Activated CD8-positive, alpha-beta T cell treated with anti-CD3 and anti-CD28 coated beads, Interleukin-2, amount 10 ng/mL, durations not matched to agents 7 days and 5 days (primary cell): ENCODE measurements around the gene LAMA3. TPM values are rescaled to one million over a fixed set of nuclear protein-coding genes. Genes with fewer than 3 reads are reported as not detected.
A peak's percentile ranks its signal among the peaks of the same experiment; 100 is the strongest.

ENCODE experiments used
- ATAC-seq: fragments of 150-1000 bp; cut with Tn5 transposase; one replicate; pipeline ENCODE4 v1.10.0; 2021; ENCODE audit warnings: moderate library complexity
- CTCF ChIA-PET: fragments of 350-600 bp; sonication (Branson Sonifier 250); formaldehyde crosslinking; loops from one replicate; lab custom pipeline; 2021; ENCODE audit warnings: antibody characterized with exemption; lab: Charles Lee
- POLR2A ChIA-PET: fragments of 350-600 bp; sonication (Branson Sonifier 250); formaldehyde crosslinking; loops from one replicate; lab custom pipeline; 2021; ENCODE audit warnings: antibody characterized with exemption; lab: Charles Lee
- DNase-seq: peaks from one replicate; pipeline ENCODE4 v3.0.0-alpha.2; 2020
- H3K27ac Mint-ChIP-seq: one replicate; pipeline ENCODE4 v1.8.0; 2021; ENCODE audit warnings: mild to moderate bottlenecking, mixed read lengths
- H3K27me3 Mint-ChIP-seq: one replicate; pipeline ENCODE4 v1.8.0; 2021; ENCODE audit warnings: low read depth, mixed read lengths
- H3K36me3 Mint-ChIP-seq: one replicate; pipeline ENCODE4 v1.8.0; 2021; ENCODE audit warnings: low read depth, mixed read lengths
- H3K4me1 Mint-ChIP-seq: one replicate; pipeline ENCODE4 v1.8.0; 2021; ENCODE audit warnings: low read depth, mixed read lengths
- H3K4me3 Mint-ChIP-seq: one replicate; pipeline ENCODE4 v1.8.0; 2021; ENCODE audit warnings: mild to moderate bottlenecking, mixed read lengths
- H3K9me3 Mint-ChIP-seq: one replicate; pipeline ENCODE4 v1.8.0; 2022; ENCODE audit warnings: mixed read lengths; ENCODE audit not compliant: insufficient read depth
- total RNA-seq, 2 experiments: library from RNA; stranded (reverse); gene quantifications; one replicate each; pipeline ENCODE4 v1.2.3, GENCODE V29; 2021

Gene LAMA3
- total RNA-seq, 2 experiments from 2014 or later: 0.63 to 1.4 TPM

DNA sequence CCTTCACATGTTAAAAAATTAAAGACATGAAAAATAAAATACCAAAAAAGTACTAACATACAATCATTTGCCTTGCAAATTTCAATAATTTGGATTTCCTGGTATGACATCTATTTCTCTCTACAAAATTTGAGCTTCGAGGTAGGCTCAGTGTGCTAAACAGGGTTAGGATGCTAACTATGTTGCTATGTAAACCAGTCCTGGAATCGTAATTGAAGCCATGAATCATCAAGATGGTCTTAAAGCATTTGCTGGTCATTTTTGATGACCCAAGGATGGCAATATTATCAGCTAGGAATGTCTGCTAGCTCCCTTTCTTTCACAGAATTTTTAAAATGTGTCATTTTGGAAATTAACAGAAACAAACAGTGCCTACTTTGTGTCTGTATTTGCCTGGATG lies 217.4 kb downstream of the LAMA3 start:
- POLR2A ChIA-PET: interaction anchor here (0.5 kb wide), 1 partner anchor 61 kb away, joined by 3 read pairs; no protein-coding TSS in a partner anchor
- CTCF ChIA-PET: interaction anchor here (0.7 kb wide), 1 partner anchor 12 kb away, joined by 3 read pairs; no protein-coding TSS in a partner anchor

DNA sequence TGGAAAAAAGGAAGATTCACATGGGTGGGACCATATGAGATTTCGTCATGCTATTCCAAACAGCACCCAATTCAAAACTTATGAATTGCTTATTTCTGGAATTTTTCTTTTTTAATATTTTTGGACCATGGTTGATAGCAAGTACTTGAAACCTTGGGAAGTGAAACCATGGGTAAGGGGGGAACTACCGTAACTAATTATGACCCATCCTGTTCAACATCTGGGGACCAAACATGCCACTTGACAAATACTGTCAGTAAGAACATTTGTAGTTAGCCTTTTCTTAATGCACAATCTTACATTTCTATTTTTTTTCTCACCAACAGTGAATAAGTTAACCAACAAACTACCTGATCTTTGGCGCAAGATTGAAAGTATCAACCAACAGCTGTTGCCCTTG lies 219.6 kb downstream of the LAMA3 start:
- no peak for DNase-seq
- no peak overlapping the region for H3K4me3 Mint-ChIP-seq
- H3K4me1 Mint-ChIP-seq: no peaks in the 10 kb centered on the region
- no peak for ATAC-seq
- ChIA-PET POLR2A (no interaction called here), CTCF (interaction anchor here (1.2 kb wide), 1 partner anchor 10 kb away, joined by 6 read pairs; no protein-coding TSS in a partner anchor)
- H3K27ac Mint-ChIP-seq: no peak overlapping the region
- H3K36me3 Mint-ChIP-seq: no peaks in the 10 kb centered on the region
- no peaks in the 10 kb centered on the region for H3K9me3 Mint-ChIP-seq
- peaks cover 7% of the 10 kb centered on the region for H3K27me3 Mint-ChIP-seq

More for the DNA sequence above, 217.4 kb downstream of the LAMA3 start:
- Mint-ChIP-seq H3K27ac (no peak overlapping the region), H3K4me1 (no peaks in the 10 kb centered on the region), H3K36me3 (no peaks in the 10 kb centered on the region), H3K4me3 (no peak overlapping the region), H3K9me3 (no peaks in the 10 kb centered on the region), H3K27me3 (peaks cover 7% of the 10 kb centered on the region)
- DNase-seq (no peak), ATAC-seq (no peak)

DNA sequence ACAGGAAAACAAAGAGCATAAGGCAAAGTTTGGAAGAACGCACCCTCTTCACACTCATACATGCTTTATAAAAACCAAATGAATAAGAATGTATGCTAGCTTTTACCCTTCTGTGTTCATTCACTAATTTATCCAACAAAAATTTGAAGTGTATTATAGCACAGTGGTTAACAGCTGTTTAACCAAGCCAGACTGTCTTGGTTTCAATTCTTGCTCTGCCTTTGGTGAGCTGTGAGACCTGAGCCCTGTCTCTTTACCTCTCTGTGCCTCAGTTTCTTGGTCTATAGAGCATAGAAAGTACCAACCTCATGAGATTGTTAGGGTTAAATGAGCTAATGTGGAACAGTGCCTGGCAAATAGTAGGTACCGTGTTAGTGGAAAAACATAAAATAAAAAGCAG lies 220.8 kb downstream of the LAMA3 start:
- no peak overlapping the region for H3K4me3 Mint-ChIP-seq
- DNase-seq (no peak), ATAC-seq (no peak)
- H3K4me1 Mint-ChIP-seq: no peaks in the 10 kb centered on the region
- POLR2A ChIA-PET: no interaction called here
- H3K27me3 Mint-ChIP-seq: peaks cover 7% of the 10 kb centered on the region
- CTCF ChIA-PET: interaction anchor here (2.0 kb wide), 1 partner anchor 9 kb away, joined by 10 read pairs; no protein-coding TSS in a partner anchor
- H3K9me3 Mint-ChIP-seq: no peaks in the 10 kb centered on the region
- H3K36me3 Mint-ChIP-seq: no peaks in the 10 kb centered on the region
- H3K27ac Mint-ChIP-seq: no peak overlapping the region

DNA sequence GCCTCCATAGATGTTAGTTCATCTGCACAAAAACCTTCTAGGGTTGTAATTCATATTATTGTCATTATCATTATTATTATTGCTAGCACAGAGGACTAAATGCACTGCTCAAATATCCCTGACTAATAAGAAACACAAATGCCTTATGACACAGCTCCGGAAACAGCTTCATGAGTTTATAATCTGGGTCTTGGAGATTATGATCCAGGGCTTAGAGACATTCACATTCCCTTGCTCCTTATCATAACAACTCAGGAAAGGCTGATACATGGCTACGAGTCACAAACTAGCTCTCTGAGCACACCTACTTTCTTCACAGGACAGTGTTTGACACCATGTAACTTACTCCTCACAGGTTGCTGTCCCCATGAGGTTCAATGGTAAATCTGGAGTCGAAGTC lies 223.1 kb downstream of the LAMA3 start:
- no peak for ATAC-seq
- no peaks in the 10 kb centered on the region for H3K36me3 Mint-ChIP-seq
- H3K27ac Mint-ChIP-seq: no peak overlapping the region
- no peaks in the 10 kb centered on the region for H3K9me3 Mint-ChIP-seq
- DNase-seq: no peak
- ChIA-PET POLR2A (no interaction called here), CTCF (no interaction called here)
- H3K27me3 Mint-ChIP-seq: peaks cover 12% of the 10 kb centered on the region
- H3K4me1 Mint-ChIP-seq: no peaks in the 10 kb centered on the region
- H3K4me3 Mint-ChIP-seq: no peak overlapping the region

DNA sequence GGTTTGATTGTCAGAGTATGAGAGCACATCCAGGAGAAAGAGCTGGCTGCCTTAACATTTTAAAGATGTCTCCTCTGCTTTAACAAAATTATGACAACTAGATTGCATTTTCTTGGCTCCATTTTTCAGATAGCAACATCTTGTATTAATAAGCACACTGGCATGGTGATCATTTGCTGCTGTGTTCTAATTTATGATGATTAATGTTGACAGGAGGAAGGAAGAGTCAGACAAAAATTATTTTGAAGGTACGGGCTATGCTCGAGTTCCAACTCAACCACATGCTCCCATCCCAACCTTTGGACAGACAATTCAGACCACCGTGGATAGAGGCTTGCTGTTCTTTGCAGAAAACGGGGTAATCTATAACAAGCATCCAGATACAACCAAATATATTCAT lies 227.1 kb downstream of the LAMA3 start:
- no peaks in the 10 kb centered on the region for H3K9me3 Mint-ChIP-seq
- no peak for DNase-seq
- H3K27ac Mint-ChIP-seq: no peak overlapping the region
- H3K4me1 Mint-ChIP-seq: peaks cover 23% of the 10 kb centered on the region
- H3K4me3 Mint-ChIP-seq: no peak overlapping the region
- no peak for ATAC-seq
- H3K27me3 Mint-ChIP-seq: peaks cover 17% of the 10 kb centered on the region
- no peaks in the 10 kb centered on the region for H3K36me3 Mint-ChIP-seq
- CTCF ChIA-PET: no interaction called here
- POLR2A ChIA-PET: no interaction called here

DNA sequence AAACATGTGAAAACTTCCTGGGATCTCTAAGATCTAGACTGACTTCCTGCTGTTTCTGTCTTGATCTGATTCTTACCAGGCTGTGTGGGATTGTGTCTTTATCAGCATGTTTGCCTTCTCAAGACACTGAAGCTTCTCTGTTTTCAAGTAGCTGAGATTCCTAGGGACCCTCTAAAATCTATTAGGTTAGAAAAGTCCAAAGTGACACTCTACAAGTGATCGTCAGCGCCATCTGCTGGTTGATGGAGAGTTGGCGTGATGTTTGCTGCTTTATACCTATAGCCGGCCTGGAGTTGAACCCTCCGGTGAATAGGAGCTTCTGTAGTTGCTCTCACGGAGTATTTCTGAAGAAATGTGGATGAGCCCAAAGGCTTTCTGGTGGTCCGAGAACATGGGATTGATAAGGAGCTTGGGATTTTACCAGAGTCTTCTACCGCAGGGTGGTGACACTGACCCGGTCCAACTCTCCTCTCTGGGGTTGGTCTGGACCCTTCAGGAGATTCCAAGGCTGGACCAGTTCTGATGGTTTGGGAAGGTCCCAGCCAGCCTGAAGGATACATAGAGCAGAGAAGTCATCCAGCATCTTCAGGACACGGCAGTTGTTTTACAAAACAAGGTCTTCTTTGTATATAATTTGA lies 229.3 kb downstream of the LAMA3 start:
- Mint-ChIP-seq H3K9me3 (no peaks in the 10 kb centered on the region), H3K36me3 (no peaks in the 10 kb centered on the region), H3K27me3 (peaks cover 17% of the 10 kb centered on the region), H3K27ac (no peak overlapping the region), H3K4me3 (no peak overlapping the region), H3K4me1 (peaks cover 36% of the 10 kb centered on the region)
- ATAC-seq (peak; percentile 90), DNase-seq (peak; percentile 89)
- CTCF ChIA-PET: interaction anchor here (0.6 to 3.8 kb wide), 73 partner anchors 8 to 420 kb away, joined by 3 to 53 read pairs (median 5); partner anchors contain the start of gene CABYR
- POLR2A ChIA-PET: interaction anchor here (0.5 to 1.4 kb wide), 3 partner anchors 54 to 463 kb away, joined by 3 to 5 read pairs (median 4); no protein-coding TSS in a partner anchor

DNA sequence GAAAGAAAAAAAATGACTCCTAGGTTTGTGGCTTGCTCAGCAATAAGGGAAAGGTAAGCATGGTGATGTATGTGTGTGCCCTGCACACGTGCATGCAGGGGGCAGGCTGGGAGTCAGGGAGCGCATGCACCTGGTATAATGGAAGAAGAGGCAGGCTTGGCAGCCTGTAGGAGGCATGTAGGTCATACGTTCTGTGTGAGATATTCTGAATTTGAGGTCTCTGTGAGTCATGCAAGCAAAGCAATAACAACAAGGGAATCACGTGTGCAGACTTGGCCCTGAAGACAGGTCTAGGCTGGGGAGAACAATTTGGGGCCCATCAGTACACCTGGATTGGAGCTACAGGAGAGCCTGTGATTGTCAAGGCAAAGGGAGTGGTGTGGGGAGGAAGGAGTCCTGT lies 230.8 kb downstream of the LAMA3 start:
- POLR2A ChIA-PET: no interaction called here
- CTCF ChIA-PET: interaction anchor here (0.6 to 3.8 kb wide), 11 partner anchors 8 to 516 kb away, joined by 4 to 53 read pairs (median 11); no protein-coding TSS in a partner anchor
- no peak for ATAC-seq
- DNase-seq: no peak
- no peaks in the 10 kb centered on the region for H3K9me3 Mint-ChIP-seq
- H3K4me1 Mint-ChIP-seq: peaks cover 38% of the 10 kb centered on the region
- H3K4me3 Mint-ChIP-seq: no peak overlapping the region
- no peaks in the 10 kb centered on the region for H3K36me3 Mint-ChIP-seq
- H3K27ac Mint-ChIP-seq: no peak overlapping the region
- peaks cover 17% of the 10 kb centered on the region for H3K27me3 Mint-ChIP-seq

DNA sequence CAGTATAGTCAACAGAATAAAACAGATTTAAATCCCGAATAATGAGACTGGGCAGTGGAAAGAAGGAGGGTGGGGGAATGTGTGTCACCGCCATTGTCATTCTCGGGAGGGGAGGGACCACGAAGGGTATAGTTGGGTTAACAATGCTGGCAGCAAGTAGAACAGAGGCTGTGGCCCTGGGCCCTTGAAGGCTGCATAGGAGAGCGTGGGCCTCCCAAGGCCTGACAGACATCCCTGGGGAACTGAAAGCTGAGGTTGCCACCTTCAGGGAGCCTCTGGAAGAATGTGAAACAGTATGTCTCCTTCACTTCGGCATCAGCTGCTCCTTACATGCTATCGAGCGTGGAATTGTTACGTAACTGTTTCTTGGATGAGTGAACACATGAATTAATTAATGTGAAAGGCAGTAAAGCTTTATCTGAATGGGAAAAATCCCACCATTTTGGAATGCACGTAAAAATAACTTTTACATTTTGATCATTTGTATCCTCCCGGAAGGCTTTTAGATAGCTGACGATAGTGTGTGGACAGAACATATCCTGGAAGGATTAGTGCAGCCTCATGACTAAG lies 232.5 kb downstream of the LAMA3 start:
- Mint-ChIP-seq H3K36me3 (peaks cover 3% of the 10 kb centered on the region), H3K27ac (no peak overlapping the region), H3K27me3 (peaks cover 17% of the 10 kb centered on the region), H3K4me1 (peaks cover 38% of the 10 kb centered on the region), H3K4me3 (no peak overlapping the region), H3K9me3 (no peaks in the 10 kb centered on the region)
- no peak for ATAC-seq
- ChIA-PET POLR2A (no interaction called here), CTCF (interaction anchor here (0.6 kb wide), 1 partner anchor 17 kb away, joined by 3 read pairs; no protein-coding TSS in a partner anchor)
- DNase-seq: no peak

DNA sequence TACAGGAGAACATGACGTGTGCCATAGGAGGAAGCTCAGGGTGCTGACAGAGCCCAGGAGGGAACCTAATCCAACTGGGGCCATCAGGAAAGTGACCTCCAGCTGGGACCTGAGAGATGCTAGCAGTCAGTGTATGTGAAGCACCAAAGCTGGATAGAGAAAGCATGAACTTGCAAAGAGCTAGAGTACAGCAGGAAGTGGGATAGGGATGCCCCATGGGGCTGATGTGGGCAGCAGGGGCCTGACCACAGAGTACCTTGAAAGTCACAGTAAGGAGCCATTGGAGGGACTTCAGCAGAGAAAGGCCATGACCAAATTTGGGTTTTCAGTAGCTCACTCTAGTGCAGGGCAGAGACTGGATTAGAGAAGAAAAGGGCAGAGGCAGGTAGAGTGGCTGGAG lies 233.7 kb downstream of the LAMA3 start:
- ChIA-PET POLR2A (no interaction called here), CTCF (no interaction called here)
- peaks cover 40% of the 10 kb centered on the region for H3K4me1 Mint-ChIP-seq
- no peaks in the 10 kb centered on the region for H3K9me3 Mint-ChIP-seq
- no peak for DNase-seq
- H3K27ac Mint-ChIP-seq: no peak overlapping the region
- no peak overlapping the region for H3K4me3 Mint-ChIP-seq
- peaks cover 3% of the 10 kb centered on the region for H3K36me3 Mint-ChIP-seq
- no peak for ATAC-seq
- peaks cover 10% of the 10 kb centered on the region for H3K27me3 Mint-ChIP-seq

DNA sequence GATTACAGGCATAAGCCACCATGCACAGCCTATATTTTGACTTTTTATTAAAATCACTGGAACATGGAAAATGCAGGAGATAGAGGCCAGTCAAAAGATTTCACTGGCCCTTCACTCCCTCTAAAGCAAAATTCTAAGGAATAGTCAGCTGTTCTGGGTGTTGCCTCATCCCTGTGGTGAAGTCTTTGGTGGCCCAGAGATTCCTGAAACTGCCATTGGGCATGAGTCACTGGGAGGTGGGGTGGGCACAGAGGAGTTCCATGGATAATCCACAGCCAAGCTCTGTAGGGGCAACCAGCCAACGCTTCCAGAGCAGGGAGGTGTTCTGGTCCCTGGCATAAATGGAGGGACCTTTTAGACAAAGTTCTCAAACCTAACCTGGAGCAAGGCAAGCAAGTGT lies 235.6 kb downstream of the LAMA3 start:
- POLR2A ChIA-PET: no interaction called here
- peaks cover 41% of the 10 kb centered on the region for H3K4me1 Mint-ChIP-seq
- CTCF ChIA-PET: interaction anchor here (1.3 kb wide), 1 partner anchor 99 kb away, joined by 3 read pairs; no protein-coding TSS in a partner anchor
- no peak for DNase-seq
- H3K9me3 Mint-ChIP-seq: no peaks in the 10 kb centered on the region
- H3K36me3 Mint-ChIP-seq: peaks cover 6% of the 10 kb centered on the region
- peaks cover 9% of the 10 kb centered on the region for H3K27me3 Mint-ChIP-seq
- H3K4me3 Mint-ChIP-seq: no peak overlapping the region
- no peak overlapping the region for H3K27ac Mint-ChIP-seq
- no peak for ATAC-seq

DNA sequence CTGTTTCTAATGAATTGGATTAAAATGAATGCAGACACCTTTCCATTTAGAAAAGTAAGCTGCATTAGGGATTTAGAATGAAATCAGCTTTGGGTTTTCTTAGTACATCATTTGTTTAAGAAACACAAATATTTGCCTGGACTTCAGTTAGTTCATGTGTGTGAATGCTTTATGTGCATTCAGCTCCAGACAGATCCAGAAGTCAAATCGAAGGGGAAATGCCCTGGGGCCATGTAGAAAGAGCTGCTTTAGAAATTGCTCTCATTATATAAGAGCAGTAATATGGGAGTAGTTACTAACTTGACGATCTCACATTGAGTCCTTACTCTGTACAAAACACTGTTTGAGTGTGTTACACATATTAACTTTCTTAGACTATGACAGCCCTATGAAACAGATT lies 237.3 kb downstream of the LAMA3 start:
- no peak for DNase-seq
- Mint-ChIP-seq H3K4me3 (no peak overlapping the region), H3K27me3 (no peaks in the 10 kb centered on the region), H3K4me1 (peaks cover 44% of the 10 kb centered on the region), H3K27ac (no peak overlapping the region), H3K9me3 (no peaks in the 10 kb centered on the region), H3K36me3 (peaks cover 10% of the 10 kb centered on the region)
- ChIA-PET CTCF (interaction anchor here (1.1 to 4.7 kb wide), 3 partner anchors 7 to 193 kb away, joined by 3 to 53 read pairs (median 4); no protein-coding TSS in a partner anchor), POLR2A (interaction anchor here (1.2 kb wide), 2 partner anchors 12 to 59 kb away, joined by 3 to 7 read pairs; no protein-coding TSS in a partner anchor)
- ATAC-seq: no peak
